Glomerular endothelial cell (primary cell): ENCODE data around the gene PNPT1. TPM values are rescaled to one million over a fixed set of nuclear protein-coding genes. Genes with fewer than 3 reads are reported as not detected.
A peak's percentile ranks its signal among the peaks of the same experiment; 100 is the strongest.
"Not testable (repeated sequence)": the region's sequence is repeated elsewhere in the genome, so short reads cannot be mapped to it uniquely, and the experiment has no call there.

ENCODE experiments used
- DNase-seq: peaks from one replicate; pipeline ENCODE4 v3.0.0-alpha.2; 2011; ENCODE audit warnings: low read depth, low spot score; ENCODE audit errors: extremely low read depth
- total RNA-seq: library from RNA; depleted of rRNA; stranded (reverse); fragments of >200 nt; gene quantifications from 2 replicates; pipeline ENCODE4 v1.2.3, GENCODE V29; 2015

PNPT1 gene
- 14.0 and 26.0 TPM in 2 replicates for total RNA-seq

GRCh38 chr2:55693181-55694125 lies at the start of gene PNPT1:
PNPT1 (minus strand) TSS chr2:55693844; CDS start chr2:55693823, 21 bp downstream.
- peak; percentile 61 for DNase-seq

DNA sequence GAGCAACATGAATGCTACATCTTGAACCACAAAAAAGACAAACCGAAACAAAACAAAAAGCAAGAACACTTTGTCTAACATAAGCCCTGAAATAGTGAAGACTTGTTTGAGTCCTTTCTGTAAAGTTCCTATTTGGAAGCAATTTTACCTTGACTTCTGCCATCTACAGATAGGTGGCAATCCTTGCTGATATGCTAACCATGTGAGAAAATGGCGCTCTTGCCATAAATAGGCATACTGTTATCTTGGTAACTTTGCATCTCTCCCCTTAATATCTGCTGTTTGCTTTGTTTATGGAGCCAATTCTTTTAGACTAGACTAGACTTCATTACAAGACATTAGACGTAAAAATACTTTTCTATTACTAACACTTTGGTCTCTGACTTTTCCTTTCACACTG lies 49.4 kb upstream of the PNPT1 start:
- DNase-seq: no peak

DNA sequence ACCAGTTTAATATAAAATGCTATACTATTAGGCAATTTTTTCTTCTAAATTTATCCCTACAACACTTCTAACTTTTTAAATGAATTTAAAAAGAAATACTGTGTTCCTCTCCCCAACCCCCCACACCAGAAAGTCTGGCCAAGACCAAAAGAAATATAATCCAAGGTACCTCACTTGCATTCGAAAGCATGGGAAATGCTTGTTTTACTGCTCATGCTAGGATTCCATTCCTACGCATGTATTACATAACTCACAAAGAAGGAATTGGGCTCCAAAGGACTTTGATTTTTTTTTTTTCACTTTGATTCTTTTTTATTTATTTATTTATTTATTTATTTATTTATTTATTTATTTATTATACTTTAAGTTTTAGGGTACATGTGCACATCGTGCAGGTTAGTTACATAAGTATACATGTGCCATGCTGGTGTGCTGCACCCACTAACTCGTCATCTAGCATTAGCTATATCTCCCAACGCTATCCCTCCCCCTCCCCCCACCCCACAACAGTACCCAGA lies 42.4 kb upstream of the PNPT1 start:
- not testable (repeated sequence) for DNase-seq

DNA sequence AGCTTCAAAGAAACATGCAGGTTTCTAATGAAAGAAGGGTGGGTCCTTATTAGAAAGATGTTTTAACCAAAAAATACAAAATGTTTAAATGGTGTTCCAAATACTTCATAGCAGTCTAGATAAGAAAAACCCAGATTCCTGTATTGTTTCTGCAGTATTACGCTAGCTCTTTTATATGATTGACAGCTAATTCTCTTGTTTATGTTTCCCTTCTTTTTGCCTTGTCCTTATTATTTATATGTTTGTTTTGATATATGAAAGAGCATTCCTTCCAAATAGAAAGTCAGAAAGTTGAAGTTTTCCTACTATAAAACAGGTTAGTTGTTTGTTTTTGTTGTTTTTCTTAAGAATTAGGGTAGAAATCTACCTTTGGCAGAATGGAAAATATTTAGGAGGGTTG lies 41.1 kb upstream of the PNPT1 start:
- DNase-seq: no peak

DNA sequence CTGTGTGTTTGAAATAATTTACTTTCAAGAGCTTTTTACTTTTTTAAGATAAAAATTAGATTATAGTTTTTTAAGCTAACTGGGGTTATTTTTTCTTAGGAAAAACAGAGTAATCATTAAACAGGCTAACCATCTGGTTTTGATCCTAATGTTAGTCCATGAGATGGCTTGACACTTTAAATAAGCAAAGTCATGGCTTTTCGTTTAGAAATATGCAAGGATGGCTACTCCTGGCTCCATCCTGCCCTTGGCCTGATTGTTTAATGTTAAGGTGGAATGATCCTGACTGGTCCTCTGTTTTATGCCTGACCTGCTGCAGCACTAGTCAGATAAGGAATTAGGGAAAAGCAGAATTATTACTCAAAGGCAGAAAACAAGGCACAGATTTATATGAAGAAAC lies 39.7 kb upstream of the PNPT1 start:
- no peak for DNase-seq

DNA sequence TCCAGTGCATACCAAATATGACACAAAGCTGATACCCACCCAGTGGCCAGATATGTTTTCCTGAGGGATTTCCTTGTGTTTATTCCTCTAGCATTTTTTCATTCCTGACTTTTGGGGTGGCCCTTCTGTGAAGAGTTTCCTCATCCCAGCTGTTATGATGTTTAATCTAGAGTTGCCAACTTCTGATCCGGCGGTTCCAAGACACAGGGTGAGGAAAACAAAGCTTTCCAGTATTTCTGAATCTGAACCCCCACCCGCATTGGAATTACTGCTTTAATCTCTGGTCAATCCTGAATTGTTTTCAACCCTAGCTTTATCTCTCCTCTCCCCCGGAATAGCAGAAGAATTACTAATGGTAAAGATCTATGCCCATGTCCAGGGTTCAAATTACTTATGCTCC lies 39.2 kb upstream of the PNPT1 start:
- DNase-seq: no peak

GRCh38 chr2:55729136-55729685 lies 35.6 kb upstream of the PNPT1 start:
- DNase-seq: no peak

- DNase-seq: no peak
Observed at GRCh38 chr2:55721596-55722215, 28.1 kb upstream of the PNPT1 start.

- no peak for DNase-seq
Observed at GRCh38 chr2:55720417-55720816, 26.8 kb upstream of the PNPT1 start.

GRCh38 chr2:55719852-55720251 lies 26.2 kb upstream of the PNPT1 start:
- no peak for DNase-seq

DNA sequence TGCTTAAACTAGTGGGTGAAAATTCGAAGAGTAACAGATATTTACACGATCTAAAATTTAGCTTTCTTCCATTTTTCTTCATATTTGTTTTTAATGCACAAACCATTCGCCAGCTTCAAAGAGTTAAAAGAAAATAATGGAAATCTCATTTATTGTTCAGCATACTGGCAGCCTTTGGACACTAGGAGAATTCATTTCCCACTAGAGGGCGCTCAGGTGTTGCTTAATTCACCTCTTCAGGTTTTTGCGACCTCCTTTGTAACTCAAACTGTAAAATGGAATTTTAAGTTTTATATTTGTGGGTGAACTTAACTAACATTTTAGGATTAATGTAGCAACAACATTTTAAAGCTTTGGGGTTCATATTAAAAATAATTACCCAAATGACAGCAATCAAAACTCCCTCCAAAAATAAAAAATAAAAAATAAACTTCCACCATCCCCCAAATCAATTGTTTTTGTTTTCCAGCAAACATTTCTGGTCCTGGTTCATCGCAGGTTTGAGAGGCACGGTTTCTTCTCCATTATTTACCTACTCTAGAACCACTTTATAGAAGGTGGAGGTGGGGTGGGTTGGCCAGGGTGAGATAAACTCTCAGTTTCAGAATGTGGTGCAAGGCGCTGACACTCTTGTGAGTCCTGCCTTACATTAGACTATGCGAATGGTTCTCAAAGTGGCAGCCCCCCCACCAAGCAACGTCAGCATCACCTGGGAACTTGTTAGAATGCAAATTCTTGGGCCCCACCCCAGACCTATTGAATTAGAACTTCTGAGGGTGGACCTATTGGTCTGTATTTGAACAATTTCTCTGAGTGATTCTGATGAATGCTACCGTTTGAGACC lies 24.7 kb upstream of the PNPT1 start:
- DNase-seq: peak; percentile 69

DNA sequence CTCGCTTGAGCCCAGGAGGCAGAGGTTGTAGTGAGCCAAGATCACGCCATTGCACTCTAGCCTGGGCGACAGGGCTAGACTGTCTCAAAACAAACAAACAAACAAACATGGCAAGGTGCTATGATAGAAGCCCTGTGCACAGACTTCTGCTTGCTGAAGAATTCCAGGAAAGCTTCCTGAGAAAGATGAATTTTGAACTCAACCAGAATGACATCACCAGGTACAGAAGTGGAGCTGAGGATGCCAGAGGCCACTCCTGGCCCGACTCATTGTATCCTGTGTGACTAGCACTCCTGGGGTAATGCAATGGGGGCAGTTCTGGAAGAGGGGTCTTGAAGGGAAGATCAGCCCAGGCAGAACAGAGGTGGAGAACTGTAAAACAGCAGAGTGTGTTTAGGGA lies 22.0 kb upstream of the PNPT1 start:
- DNase-seq: no peak

DNA sequence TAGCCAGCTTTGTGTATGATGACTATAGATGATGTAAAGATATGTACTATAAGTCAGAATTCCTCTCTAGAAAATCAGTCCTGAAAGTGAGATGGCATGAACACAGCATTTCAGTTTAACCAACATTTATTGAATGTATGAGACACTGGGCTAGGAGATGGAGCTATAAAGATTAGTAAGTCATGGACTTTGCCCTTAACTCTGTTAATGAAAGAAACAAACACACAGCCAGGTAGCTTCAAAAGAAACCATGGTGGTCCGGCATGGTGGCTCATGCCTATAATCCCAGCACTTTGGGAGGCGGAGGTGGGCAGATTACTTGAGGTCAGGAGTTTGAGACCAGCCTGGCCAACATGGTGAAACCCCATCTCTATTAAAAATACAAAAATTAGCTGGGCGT lies 21.5 kb upstream of the PNPT1 start:
- not testable (repeated sequence) for DNase-seq

- DNase-seq: no peak
Observed at GRCh38 chr2:55712477-55713060, 18.9 kb upstream of the PNPT1 start.

GRCh38 chr2:55710025-55710424 lies 16.4 kb upstream of the PNPT1 start:
- no peak for DNase-seq

GRCh38 chr2:55707751-55708150 lies 14.1 kb upstream of the PNPT1 start:
- no peak for DNase-seq

GRCh38 chr2:55706258-55706657 lies 12.6 kb upstream of the PNPT1 start:
- DNase-seq: not testable (repeated sequence)

DNA sequence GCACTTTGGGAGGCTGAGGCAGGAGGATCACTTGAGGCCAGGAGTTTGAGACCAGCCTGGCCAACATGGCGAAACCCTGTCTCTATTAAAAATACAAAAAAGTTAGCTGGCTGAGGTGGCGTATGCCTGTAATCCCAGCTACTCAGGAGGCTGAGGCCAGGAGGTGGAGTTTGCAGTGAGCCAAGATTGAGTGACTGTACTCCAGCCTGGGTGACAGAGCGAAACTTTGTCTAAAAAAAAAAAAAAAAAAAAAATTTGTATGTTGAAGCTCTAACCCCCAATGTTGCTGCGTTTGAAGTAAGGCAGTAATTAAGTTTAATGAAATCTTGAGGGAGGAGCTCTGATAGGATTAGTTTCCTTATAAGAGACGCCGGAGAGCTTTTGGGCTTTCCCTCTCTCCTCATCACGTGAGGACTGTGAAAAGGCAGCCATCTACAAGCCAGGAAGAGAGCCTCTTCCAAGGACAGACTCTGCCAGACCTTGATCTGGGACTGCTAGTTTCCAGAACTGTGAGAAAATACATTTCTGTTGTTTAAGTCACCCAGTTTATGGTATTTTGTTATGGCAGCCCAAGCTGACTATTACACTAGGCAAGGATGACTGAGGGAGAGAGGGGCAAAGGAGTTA lies 11.5 kb upstream of the PNPT1 start:
- DNase-seq: no peak

GRCh38 chr2:55703350-55703749 lies 9.7 kb upstream of the PNPT1 start:
- DNase-seq: no peak

DNA sequence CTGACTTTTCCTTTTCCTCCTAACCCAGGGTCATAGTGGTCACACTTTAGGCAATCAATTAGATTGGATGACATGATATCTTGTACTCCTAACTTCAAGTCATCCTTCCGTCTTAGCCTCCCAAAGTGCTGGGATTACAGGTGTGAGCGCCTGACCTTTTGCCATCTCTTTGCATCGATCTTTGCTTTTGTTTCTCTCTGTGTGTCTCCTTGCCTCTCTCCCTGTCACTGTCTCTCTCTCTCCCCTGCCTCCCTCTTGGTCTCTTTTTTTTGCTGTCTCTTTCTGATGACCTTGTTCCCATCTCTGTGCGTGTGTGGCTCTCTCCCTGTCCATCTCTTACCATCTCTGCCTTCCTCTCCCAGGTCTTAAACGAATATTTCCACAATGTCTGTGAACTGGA lies 904 bp downstream of the PNPT1 start:
- not testable (repeated sequence) for DNase-seq
